Urothelium cell line (cell line): ENCODE measurements around the gene ADORA1.

Experiments used
- DNase-seq: peaks from one replicate; pipeline ENCODE4 v3.0.0; 2011; ENCODE audit warnings: low spot score, mixed read lengths
- FAIRE-seq: peaks from 2 replicates; lab custom pipeline; 2011; peaks lifted over from hg19 to GRCh38; lab: Jason Lieb, UNC

The ADORA1 gene

GRCh38 chr1:203120325-203121153 lies 7.0 kb upstream of the ADORA1 start:
- no peak for FAIRE-seq
- DNase-seq, result no peak

GRCh38 chr1:203121186-203122015 lies 6.1 kb upstream of the ADORA1 start:
- DNase-seq, result no peak

GRCh38 chr1:203122159-203122558 lies 5.4 kb upstream of the ADORA1 start:
- DNase-seq (no peak), FAIRE-seq (no peak)

More at GRCh38 chr1:203121186-203122015, 6.1 kb upstream of the ADORA1 start:
- FAIRE-seq, result no peak

GRCh38 chr1:203124011-203124410 lies 3.5 kb upstream of the ADORA1 start:
- FAIRE-seq (no peak), DNase-seq (no peak)

DNA sequence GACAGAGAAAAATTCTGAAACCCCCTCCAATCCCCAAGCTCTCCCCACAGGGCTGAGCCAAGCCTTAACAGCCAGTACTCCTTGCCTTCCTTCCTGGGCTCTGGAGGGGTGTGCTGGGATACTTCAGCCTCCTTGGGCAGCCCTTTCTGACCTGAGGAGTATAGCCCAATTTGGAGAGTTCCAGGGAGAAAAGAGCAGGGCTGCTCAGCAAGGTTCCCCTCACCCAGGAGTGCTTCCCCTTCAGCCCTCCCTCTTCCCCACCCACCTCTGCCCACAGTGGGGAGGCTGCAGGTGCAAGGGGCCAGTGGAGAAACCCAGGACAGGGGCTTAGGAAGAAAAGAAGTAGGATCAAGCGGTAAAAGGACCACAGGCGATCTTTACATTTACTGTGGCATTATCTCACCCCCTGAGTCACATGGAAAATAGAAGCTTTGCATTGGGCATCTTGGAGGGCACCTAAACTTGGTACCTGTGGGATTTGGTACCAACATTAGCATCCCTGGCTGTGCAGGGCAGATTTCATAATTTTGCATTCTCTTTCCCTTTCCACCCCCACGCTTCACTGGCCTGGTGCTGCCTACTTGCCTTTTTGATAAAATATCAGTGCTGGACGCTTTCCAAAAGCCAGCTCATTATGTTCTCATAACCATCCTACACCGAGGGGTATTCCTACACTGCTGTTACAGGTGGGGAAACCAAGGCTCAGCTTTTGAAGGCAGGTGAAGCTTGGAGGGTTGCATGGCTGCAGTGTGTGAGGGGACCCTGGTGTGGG lies 2.8 kb upstream of the ADORA1 start:
- no peak for FAIRE-seq
- no peak for DNase-seq

DNA sequence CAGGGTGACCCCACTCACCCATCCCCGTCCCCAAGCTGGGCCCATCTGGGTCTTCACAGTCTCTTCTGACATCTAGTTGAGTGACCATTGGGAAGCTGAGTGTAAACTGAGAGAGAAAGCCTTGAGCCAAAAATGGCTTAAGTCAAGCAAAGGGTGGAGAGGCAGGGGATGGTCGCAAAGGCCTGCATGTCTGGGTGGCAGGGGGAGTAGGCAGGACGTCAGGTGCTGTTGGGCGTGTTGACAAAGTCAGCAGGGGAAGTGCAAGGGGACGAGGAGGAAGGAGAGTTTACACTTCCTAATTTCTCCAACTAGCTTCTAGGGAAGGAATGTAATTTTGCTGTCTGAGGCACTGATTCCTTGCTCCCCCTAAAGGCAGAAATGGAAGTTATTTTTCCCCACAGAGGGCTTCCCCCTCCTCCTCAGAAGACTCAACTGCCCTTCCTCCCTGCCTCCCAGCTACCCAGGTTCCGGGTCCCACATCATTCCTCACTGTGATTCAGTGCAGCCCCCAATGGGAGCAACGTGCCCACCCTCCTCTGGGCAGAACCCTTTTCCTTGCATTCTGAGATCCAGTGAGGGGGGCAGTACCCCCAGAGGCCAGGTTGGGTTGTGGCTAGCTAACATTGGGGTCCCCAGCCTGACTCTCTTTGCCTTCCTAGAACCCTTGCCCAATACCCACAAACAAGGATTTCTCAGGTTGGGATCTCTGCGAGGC lies 1.2 kb upstream of the ADORA1 start:
- no peak for FAIRE-seq

DNA sequence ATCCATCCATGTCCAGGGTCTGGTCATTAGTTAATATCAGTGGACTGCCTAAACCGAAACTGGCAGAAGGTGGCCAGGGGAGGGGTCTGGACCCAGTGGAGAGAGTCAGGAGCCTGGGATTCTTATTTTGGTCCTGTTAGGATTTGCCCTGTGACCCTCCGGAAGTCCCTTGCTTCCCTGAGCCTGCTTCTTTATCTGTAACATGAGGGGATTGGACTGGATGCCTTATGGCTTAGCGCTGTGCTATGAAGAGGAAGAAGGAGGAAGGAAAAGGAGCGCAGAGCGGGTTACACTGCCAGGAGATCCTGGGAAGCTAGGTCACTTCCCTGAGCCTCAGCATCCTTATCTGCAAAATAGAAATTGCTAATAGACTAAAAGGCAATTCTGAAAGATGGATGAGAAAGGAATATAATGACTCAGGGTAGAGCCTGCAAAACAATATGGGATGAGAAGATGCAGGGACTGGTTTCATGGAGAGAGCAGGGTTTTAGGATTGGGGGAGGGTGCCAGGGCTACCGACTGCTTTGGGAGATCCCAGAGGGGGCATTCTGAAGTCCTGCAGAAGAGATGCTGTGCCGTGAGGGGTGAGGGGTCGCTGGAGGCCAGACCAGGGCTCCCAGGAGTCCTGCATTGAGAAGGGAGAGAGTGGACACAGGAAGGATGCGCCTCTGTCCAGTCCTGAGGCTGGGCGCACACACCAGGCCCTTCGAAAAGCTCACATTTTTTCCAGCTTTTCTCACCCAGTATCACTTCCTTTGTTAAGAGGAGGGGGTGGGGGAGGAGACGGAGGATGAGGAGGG lies 460 bp upstream of the ADORA1 start:
- FAIRE-seq (no peak), DNase-seq (no peak)

More for the DNA sequence above, 1.2 kb upstream of the ADORA1 start:
- DNase-seq, result peak; percentile 57

- no peak for FAIRE-seq
- DNase-seq, result no peak
Observed at GRCh38 chr1:203128431-203128715, 847 bp downstream of the ADORA1 start.

- DNase-seq, result no peak
Observed at GRCh38 chr1:203128716-203129500, 1.4 kb downstream of the ADORA1 start.

DNA sequence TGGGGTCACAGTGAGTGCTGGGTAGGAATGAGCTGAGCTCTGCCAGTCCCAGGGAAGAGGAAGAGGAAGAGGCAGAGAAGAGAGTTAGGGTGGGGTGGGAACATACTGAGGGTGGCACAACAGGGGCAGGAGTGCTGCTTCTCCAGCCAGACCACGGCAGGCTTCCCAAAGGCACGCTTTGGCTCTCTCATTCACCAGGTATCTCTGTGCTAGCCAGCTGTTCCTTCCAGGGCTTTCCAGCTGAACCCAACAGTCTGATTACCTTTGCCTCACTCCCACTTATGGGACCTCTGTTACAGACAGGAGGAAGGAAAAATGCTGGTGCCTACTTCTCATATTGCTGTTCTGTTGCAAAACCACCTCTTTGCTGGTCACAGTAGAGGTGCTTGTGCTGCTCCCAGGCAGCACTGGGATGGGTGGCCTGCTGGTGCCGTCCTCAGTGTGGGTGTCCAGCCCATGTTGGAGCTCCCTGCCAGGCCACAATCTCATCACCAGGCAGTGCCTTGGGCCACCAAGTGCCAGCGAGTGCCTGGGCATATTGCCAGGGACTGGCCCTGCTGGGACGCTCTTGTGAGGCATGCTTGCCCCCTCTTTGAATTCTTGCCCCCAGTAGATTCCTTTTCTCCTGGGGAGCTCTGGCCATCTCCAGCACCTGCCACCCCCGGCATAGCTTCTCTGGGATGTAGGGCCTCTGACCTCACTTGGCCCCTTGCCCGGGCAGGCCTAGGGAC lies 2.1 kb downstream of the ADORA1 start:
- FAIRE-seq (no peak), DNase-seq (no peak)

More at GRCh38 chr1:203128716-203129500, 1.4 kb downstream of the ADORA1 start:
- no peak for FAIRE-seq

DNA sequence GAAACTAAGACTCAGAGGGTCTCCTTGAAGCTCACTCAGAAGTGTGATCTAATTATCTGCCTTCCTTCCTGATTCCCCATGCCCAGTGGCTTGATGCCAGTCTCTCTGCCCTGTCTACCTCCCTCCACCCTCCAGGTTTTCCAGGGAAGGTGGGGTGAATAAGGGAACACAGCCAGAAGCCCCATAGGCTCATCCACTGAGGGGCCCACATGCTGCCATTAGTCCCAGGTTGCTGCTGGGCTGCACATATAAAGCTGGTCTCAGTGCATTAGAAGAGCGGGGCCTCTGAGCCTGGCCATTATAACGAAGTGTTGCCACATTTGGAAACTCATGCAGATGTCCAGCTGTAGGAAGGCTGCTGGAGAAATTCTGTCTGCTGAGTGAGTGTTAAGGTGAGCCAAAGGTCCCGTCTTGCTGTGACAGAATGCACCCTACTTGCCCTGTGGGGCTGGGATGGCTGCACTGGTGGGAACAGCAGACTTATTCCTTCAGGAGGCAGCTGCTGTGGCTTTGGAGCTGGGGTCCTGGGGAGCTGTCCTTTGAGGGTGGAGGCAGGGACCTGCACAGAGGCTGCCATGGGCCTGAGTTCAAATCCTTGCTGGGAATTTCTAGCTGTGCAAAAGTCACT lies 2.9 kb downstream of the ADORA1 start:
- DNase-seq (no peak), FAIRE-seq (no peak)

DNA sequence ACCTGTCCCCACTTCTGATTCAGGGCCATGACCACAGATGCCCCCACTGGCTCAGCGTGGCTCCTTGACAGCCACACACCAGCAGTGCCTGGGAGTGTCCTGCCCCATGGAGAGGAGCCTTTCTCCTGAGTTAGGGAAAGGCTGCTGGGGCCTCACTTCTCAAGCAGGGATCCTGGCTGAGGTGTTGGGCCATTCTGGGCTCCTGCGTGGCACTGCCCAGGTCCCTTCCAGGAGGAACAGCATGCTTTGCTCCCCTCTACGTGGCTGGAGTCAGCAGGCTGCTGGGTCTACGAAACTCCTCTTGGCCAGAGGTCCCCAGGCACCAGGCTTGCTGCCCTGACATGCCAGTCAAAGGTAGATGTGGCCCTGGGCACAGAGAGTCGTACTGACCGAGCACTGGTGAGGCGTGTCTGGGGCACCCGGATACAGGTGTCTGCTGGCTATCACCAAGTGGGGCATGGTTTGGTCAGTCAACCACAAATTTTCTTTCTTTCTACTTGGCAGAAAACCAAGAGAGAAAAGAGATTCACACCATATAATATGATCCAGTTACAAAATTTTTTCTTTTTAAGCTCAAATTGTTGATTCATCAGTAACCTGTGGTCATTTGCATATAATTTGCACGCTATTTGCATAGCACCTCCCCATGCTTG lies 4.1 kb downstream of the ADORA1 start:
- DNase-seq (no peak), FAIRE-seq (no peak)

DNA sequence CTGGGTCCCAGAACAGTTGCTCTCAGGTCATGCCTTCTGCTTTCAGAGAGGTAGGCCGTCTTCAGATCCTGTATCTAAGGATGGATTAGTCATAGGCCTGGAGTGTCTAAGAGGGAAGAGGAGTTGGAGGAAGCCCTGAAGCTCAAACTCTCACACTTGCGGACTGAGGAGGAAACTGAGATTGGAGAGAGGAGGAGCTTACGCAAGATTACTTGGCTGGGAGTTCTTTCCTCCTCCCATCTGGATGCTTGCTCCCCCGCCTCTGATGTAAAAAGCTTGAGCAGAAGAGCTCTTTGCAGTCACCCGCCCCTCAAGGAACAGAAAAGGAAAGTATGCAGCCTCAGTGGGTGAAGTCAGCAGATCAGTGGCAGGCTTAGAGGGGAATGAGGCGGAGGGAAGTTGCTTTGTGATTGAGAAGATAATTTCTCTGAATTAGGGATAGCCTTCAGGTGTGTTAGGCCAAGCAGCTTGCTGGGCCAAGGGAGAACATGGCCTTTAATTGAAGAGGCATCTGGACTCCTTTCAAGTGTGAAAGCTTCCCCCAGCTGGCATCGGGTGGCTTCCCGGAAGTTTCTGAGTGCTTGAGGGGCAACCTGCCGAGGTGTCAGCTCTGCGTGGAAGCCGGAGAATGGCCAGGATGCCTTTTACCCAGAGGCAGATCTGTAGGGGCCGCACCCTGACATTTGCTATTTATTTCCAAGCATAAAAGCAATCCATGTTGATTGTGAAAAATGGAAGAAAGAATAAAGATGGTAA lies 6.6 kb downstream of the ADORA1 start:
- DNase-seq, result no peak
- no peak for FAIRE-seq

DNA sequence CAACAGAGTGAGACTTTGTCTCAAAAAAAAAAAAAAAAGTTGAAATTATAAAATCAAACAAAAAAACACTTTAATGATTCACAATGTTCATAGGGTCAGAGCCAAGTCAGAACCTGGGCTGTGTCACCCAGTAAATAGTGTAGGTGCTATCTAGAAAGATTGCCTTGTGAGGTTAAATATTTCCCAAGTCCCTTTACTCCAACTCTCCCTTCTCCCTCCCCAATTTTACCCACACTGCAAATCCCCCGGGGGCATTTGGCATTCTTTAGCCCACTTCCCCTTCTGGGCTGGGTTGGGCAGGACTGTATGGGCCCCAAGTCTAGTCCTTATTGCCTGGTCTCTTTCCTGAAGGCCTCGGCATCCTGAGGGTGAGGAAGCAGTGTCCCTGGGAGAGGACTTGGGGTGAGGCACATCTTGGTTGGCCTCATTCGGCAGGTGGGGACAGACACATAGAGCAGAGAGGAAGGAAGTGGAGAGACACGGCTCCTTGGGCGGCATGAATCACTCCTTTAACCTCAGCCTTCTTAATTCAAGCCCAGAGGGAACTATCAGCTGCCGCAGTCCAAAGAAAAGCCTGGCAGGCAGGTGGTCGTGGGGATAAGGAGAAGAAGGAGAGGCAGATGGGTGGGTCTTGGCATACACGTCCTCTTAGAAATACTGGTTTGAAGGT lies 8.2 kb downstream of the ADORA1 start:
- FAIRE-seq, result no peak
- DNase-seq, result no peak

- no peak for DNase-seq
- no peak for FAIRE-seq
Observed at GRCh38 chr1:203136409-203137042, 9.0 kb downstream of the ADORA1 start.

DNA sequence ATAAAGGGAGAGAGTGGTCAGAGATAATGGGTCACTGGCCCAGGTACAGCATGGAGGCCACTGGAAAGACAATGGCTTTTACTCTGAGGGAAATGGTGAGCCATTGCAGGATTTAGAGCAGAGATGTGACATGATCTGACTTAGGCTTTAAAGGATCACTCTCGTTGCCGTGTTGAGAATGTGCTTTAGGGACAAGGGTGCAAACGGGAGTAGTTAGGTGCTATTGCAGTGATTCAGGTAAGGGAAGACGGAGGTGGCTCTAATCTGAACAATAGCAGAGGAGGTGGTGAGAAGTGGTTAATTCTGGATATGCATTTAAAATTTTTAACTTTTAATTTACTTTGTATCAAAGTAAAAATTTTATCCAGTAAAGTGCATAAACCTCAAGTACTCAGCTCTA lies 9.8 kb downstream of the ADORA1 start:
- no peak for DNase-seq
- FAIRE-seq, result no peak
